DOHH2 (cell line): ENCODE data around the gene ZDHHC15.
"Not testable (repeated sequence)": the region's sequence is repeated elsewhere in the genome, so short reads cannot be mapped to it uniquely, and the experiment has no call there.

ENCODE experiments used
- H3F3A ChIP-seq: fragments of 200-600 bp; sonication (generic), shearing (Covaris generic); 2 replicates; pipeline ENCODE4 v1.6.0; 2016; ENCODE audit warnings: antibody characterized with exemption, mild to moderate bottlenecking; ENCODE audit not compliant: control insufficient read depth, insufficient read depth
- H3K27ac ChIP-seq: fragments of 200-600 bp; sonication (generic); 2 replicates; pipeline ENCODE4 v1.5.1; 2014; ENCODE audit warnings: low read depth, mild to moderate bottlenecking, low read length, moderate library complexity
- H3K27me3 ChIP-seq: fragments of 200-600 bp; sonication (generic); 2 replicates; pipeline ENCODE4 v1.6.1; 2014; ENCODE audit warnings: mild to moderate bottlenecking, low read length, mixed read lengths; ENCODE audit not compliant: control insufficient read depth
- H3K36me3 ChIP-seq: fragments of 200-600 bp; sonication (generic); 2 replicates; pipeline ENCODE4 v1.6.1; 2014; ENCODE audit warnings: mild to moderate bottlenecking, low read length, moderate library complexity, mixed read lengths; ENCODE audit not compliant: control insufficient read depth
- H3K4me1 ChIP-seq: fragments of 200-600 bp; sonication (generic); 2 replicates; pipeline ENCODE4 v1.6.1; 2014; ENCODE audit warnings: mild to moderate bottlenecking, low read length, mixed read lengths; ENCODE audit not compliant: control insufficient read depth
- H3K4me2 ChIP-seq: fragments of 200-600 bp; sonication (generic); 2 replicates; pipeline ENCODE4 v1.6.0; 2014; ENCODE audit warnings: mild to moderate bottlenecking, low read length, moderate library complexity
- H3K4me3 ChIP-seq: fragments of 200-600 bp; sonication (generic); 2 replicates; pipeline ENCODE4 v1.5.1; 2014; ENCODE audit warnings: mild to moderate bottlenecking, low read length, mixed read lengths
- H3K79me2 ChIP-seq: fragments of 200-600 bp; sonication (generic); 2 replicates; pipeline ENCODE4 v1.6.1; 2014; ENCODE audit warnings: mild to moderate bottlenecking, low read length, mixed read lengths; ENCODE audit not compliant: control insufficient read depth
- H3K9me2 ChIP-seq: fragments of 200-600 bp; sonication (generic); replicated peaks from 2 replicates; pipeline ENCODE4 v1.6.1; 2014; ENCODE audit warnings: mild to moderate bottlenecking, low read length, mixed read lengths; ENCODE audit not compliant: control insufficient read depth
- H3K9me3 ChIP-seq: fragments of 200-600 bp; sonication (generic); 2 replicates; pipeline ENCODE4 v1.6.1; 2014; ENCODE audit warnings: antibody characterized with exemption, low read length, mixed read lengths; ENCODE audit not compliant: control insufficient read depth, insufficient read depth
- H4K20me1 ChIP-seq: fragments of 200-600 bp; sonication (generic); 2 replicates; pipeline ENCODE4 v1.6.0; 2014; ENCODE audit warnings: low read depth, mild to moderate bottlenecking, antibody characterized with exemption, low read length, moderate library complexity; ENCODE audit not compliant: control insufficient read depth, insufficient read depth
- CTCF ChIP-seq: fragments of 200-600 bp; sonication (generic); IDR thresholded peaks from one replicate; pipeline ENCODE4 v1.5.1; 2014; ENCODE audit warnings: antibody characterized with exemption, mild to moderate bottlenecking, low read depth, low read length; ENCODE audit not compliant: poor library complexity, severe bottlenecking
- EZH2phosphoT487 ChIP-seq: fragments of 200-600 bp; sonication (generic); IDR thresholded peaks from 2 replicates; pipeline ENCODE4 v1.6.1; 2017; ENCODE audit warnings: borderline replicate concordance, mild to moderate bottlenecking, antibody characterized with exemption, low read length, moderate library complexity, mixed read lengths

ZDHHC15 gene

GRCh38 chrX:75544786-75545185, 21.9 kb upstream of the ZDHHC15 start:
- H3K27me3 ChIP-seq = no peaks in the 10 kb centered on the region
- H3K4me1 ChIP-seq = no peaks in the 10 kb centered on the region
- no peak overlapping the region for H3K27ac ChIP-seq
- no peaks in the 10 kb centered on the region for H3K9me3 ChIP-seq
- H3K4me3 ChIP-seq = no peak overlapping the region
- no peak overlapping the region for H3K4me2 ChIP-seq
- H4K20me1 ChIP-seq = no peaks in the 10 kb centered on the region
- H3F3A ChIP-seq = no peaks in the 10 kb centered on the region
- H3K36me3 ChIP-seq = no peaks in the 10 kb centered on the region
- H3K79me2 ChIP-seq = no peaks in the 10 kb centered on the region
- no peaks in the 10 kb centered on the region for H3K9me2 ChIP-seq
- TF ChIP-seq CTCF = no peak
- TF ChIP-seq EZH2phosphoT487 = no peak

- no peak overlapping the region for H3K4me2 ChIP-seq
- no peak overlapping the region for H3K4me3 ChIP-seq
- H3K79me2 ChIP-seq = no peaks in the 10 kb centered on the region
- no peaks in the 10 kb centered on the region for H3K9me3 ChIP-seq
- no peaks in the 10 kb centered on the region for H3F3A ChIP-seq
- no peaks in the 10 kb centered on the region for H4K20me1 ChIP-seq
- H3K4me1 ChIP-seq = no peaks in the 10 kb centered on the region
- TF ChIP-seq CTCF (no peak), EZH2phosphoT487 (no peak)
- H3K27me3 ChIP-seq = no peaks in the 10 kb centered on the region
- H3K36me3 ChIP-seq = no peaks in the 10 kb centered on the region
- H3K27ac ChIP-seq = no peak overlapping the region
- no peaks in the 10 kb centered on the region for H3K9me2 ChIP-seq
Observed at GRCh38 chrX:75483933-75484332, 38.9 kb downstream of the ZDHHC15 start.

GRCh38 chrX:75461780-75462179, 61.1 kb downstream of the ZDHHC15 start:
- H3K9me2 ChIP-seq, H3F3A ChIP-seq, H3K4me1 ChIP-seq, H3K36me3 ChIP-seq, H3K4me2 ChIP-seq, H4K20me1 ChIP-seq, H3K27me3 ChIP-seq, H3K4me3 ChIP-seq, H3K9me3 ChIP-seq, H3K27ac ChIP-seq, H3K79me2 ChIP-seq: not testable (repeated sequence)

GRCh38 chrX:75421688-75422230, 101.1 kb downstream of the ZDHHC15 start:
- Histone ChIP-seq H3K27me3 (no peaks in the 10 kb centered on the region), H3F3A (no peaks in the 10 kb centered on the region), H3K9me2 (no peaks in the 10 kb centered on the region), H3K4me1 (no peaks in the 10 kb centered on the region), H3K79me2 (no peaks in the 10 kb centered on the region), H3K27ac (no peak overlapping the region), H3K4me2 (no peak overlapping the region), H3K9me3 (no peaks in the 10 kb centered on the region), H4K20me1 (no peaks in the 10 kb centered on the region), H3K36me3 (no peaks in the 10 kb centered on the region), H3K4me3 (no peak overlapping the region)
- TF ChIP-seq CTCF (no peak), EZH2phosphoT487 (no peak)

GRCh38 chrX:75407153-75407552, 115.7 kb downstream of the ZDHHC15 start:
- not testable (repeated sequence) for H3K4me2 ChIP-seq, H3K9me3 ChIP-seq, H3K27me3 ChIP-seq, H3K27ac ChIP-seq, H3K4me3 ChIP-seq, H3F3A ChIP-seq, H3K36me3 ChIP-seq, H3K79me2 ChIP-seq, H4K20me1 ChIP-seq, H3K4me1 ChIP-seq, H3K9me2 ChIP-seq
